HL-60 (cell line): ENCODE data around the gene MLST8.

ENCODE experiments used
- REST ChIP-seq: IDR thresholded peaks from 2 replicates; pipeline ENCODE4 v1.6.1; 2012; ENCODE audit warnings: low read depth; ENCODE audit not compliant: insufficient replicate concordance
- SPI1 ChIP-seq: IDR thresholded peaks from 2 replicates; pipeline ENCODE4 v1.6.1; 2012; ENCODE audit warnings: low read depth, mild to moderate bottlenecking, borderline replicate concordance

GRCh38 chr16:2187212-2187611 lies 18.0 kb upstream of the MLST8 start:
- no peak for TF ChIP-seq SPI1
- TF ChIP-seq REST = no peak
